Transverse colon (tissue), 3 donors: Measurements from ENCODE around the gene GSDMA.

Source experiments
- CTCF ChIP-seq, 5 experiments: fragments of 200-600 bp in 3 of 5; fragments of 450-650 bp in 2 of 5; sonication (generic) in 3 of 5; IDR thresholded peaks; 1 replicate in 2 of 5; 2 replicates in 3 of 5; pipeline ENCODE4 v1.5.1; 2016 to 2017; ENCODE audit warnings: antibody characterized with exemption in 5 of 5, inconsistent platforms in 3 of 5, mild to moderate bottlenecking in 2 of 5, moderate library complexity in 1 of 5
- EP300 ChIP-seq: sonication (generic); formaldehyde crosslinking; IDR thresholded peaks from one replicate; pipeline ENCODE4 v1.6.1; 2017; ENCODE audit warnings: antibody characterized with exemption, low read depth
- POLR2A ChIP-seq: fragments of 450-650 bp; IDR thresholded peaks from one replicate; pipeline ENCODE4 v1.6.1; 2016; ENCODE audit warnings: antibody characterized with exemption, mild to moderate bottlenecking, moderate library complexity

DNA sequence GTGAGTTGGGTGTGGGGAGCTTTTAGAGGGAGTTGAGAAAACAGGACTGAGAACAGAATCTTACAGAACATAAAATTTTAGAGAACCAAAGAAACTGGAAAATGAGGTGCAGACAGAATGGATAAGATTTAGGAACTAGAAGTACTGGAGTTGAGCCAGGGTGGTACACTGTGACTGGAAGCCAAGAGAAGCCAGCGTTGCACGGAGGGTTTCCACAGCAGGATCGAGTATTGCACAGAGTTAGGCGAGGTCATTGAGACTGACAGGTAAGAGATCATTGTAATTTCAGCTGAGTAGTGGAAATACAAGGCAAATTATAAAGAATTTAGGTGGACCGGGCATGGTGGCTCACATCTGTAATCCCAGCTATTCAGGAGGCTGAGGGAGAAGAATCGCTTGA is 6.6 kb downstream of the GSDMA start:
- TF ChIP-seq CTCF (IDR thresholded peaks at IDR 0.05), result no peak
- TF ChIP-seq EP300, result no peak
- no peak for TF ChIP-seq POLR2A
